Cardiac muscle cell (in vitro differentiated cells and primary cell): Measurements from ENCODE around the gene CPNE6. TPM values are rescaled to one million over a fixed set of nuclear protein-coding genes. Genes with fewer than 3 reads are reported as not detected.

ENCODE experiments used
- DNase-seq, 2 donors: peaks; one replicate each; pipeline versions ENCODE4 v3.0.0 to v3.0.0-alpha.2; 2010 to 2017; ENCODE audit warnings: low read depth in 1 of 2, low spot score in 1 of 2
- H3K27ac ChIP-seq: fragments of 200-600 bp; sonication (generic); 2 replicates; pipeline ENCODE4 v1.5.1; 2016
- H3K27me3 ChIP-seq: fragments of 200-600 bp; sonication (generic); 2 replicates; pipeline ENCODE4 v1.6.0; 2016; ENCODE audit warnings: control low read depth
- H3K36me3 ChIP-seq: fragments of 200-600 bp; sonication (generic); 2 replicates; pipeline ENCODE4 v1.5.1; 2016; ENCODE audit warnings: control low read depth
- H3K4me1 ChIP-seq: fragments of 200-600 bp; sonication (generic); 2 replicates; pipeline ENCODE4 v1.8.1; 2017; ENCODE audit warnings: low read depth, mild to moderate bottlenecking, mixed run types
- H3K4me3 ChIP-seq: fragments of 200-600 bp; sonication (generic); 2 replicates; pipeline ENCODE4 v1.5.1; 2016; ENCODE audit warnings: mild to moderate bottlenecking
- H3K9me3 ChIP-seq: fragments of 200-600 bp; sonication (generic); 2 replicates; pipeline ENCODE4 v1.5.1; 2017; ENCODE audit warnings: low read depth, mild to moderate bottlenecking, control low read depth
- CTCF ChIP-seq: IDR thresholded peaks from 2 replicates; pipeline ENCODE4 v1.5.1; 2012; ENCODE audit warnings: low read depth, mild to moderate bottlenecking, low read length
- polyA plus RNA-seq: library from polyadenylated mRNA; unstranded; fragments of >200 nt; fragmentation: Nextera tagmentation; extraction: Ambion mirVana; gene quantifications from 2 replicates; pipeline ENCODE4 v1.2.1, GENCODE V29; 2016
- total RNA-seq: library from RNA; depleted of rRNA; stranded (reverse); fragments of >200 nt; gene quantifications from 2 replicates; pipeline ENCODE4 v1.2.3, GENCODE V29; 2016

The CPNE6 gene
- total and polyA plus RNA-seq, 2 experiments from 2014 or later: 0.12 to 0.43 TPM

- Histone ChIP-seq H3K27ac (no peak overlapping the region), H3K4me1 (no peaks in the 10 kb centered on the region), H3K4me3 (no peak overlapping the region), H3K9me3 (no peaks in the 10 kb centered on the region), H3K36me3 (no peaks in the 10 kb centered on the region), H3K27me3 (no peaks in the 10 kb centered on the region)
- DNase-seq: no peak
- TF ChIP-seq CTCF: no peak
Measured at GRCh38 chr14:24106672-24107271, 35.4 kb downstream of the CPNE6 start.

- H3K4me3 ChIP-seq: no peak overlapping the region
- H3K36me3 ChIP-seq: no peaks in the 10 kb centered on the region
- H3K27ac ChIP-seq: no peak overlapping the region
- TF ChIP-seq CTCF: no peak
- no peaks in the 10 kb centered on the region for H3K4me1 ChIP-seq
- H3K27me3 ChIP-seq: no peaks in the 10 kb centered on the region
- DNase-seq: no peak
- no peaks in the 10 kb centered on the region for H3K9me3 ChIP-seq
Measured at GRCh38 chr14:24108336-24108874, 37.0 kb downstream of the CPNE6 start.

- DNase-seq: no peak
- Histone ChIP-seq H3K4me1 (no peaks in the 10 kb centered on the region), H3K36me3 (no peaks in the 10 kb centered on the region), H3K9me3 (no peaks in the 10 kb centered on the region), H3K4me3 (no peak overlapping the region), H3K27me3 (no peaks in the 10 kb centered on the region), H3K27ac (no peak overlapping the region)
- TF ChIP-seq CTCF: no peak
Measured at GRCh38 chr14:24110060-24110459, 38.7 kb downstream of the CPNE6 start.

GRCh38 chr14:24110523-24110922, 39.2 kb downstream of the CPNE6 start:
- no peak overlapping the region for H3K27ac ChIP-seq
- no peaks in the 10 kb centered on the region for H3K4me1 ChIP-seq
- H3K9me3 ChIP-seq: no peaks in the 10 kb centered on the region
- TF ChIP-seq CTCF: no peak
- no peak overlapping the region for H3K4me3 ChIP-seq
- H3K27me3 ChIP-seq: no peaks in the 10 kb centered on the region
- H3K36me3 ChIP-seq: no peaks in the 10 kb centered on the region
- no peak for DNase-seq

- H3K27me3 ChIP-seq: no peaks in the 10 kb centered on the region
- peak overlapping the region; percentile 44 for H3K4me3 ChIP-seq
- no peak for TF ChIP-seq CTCF
- no peaks in the 10 kb centered on the region for H3K9me3 ChIP-seq
- no peak for DNase-seq
- peaks cover 12% of the 10 kb centered on the region for H3K36me3 ChIP-seq
- peaks cover 11% of the 10 kb centered on the region for H3K4me1 ChIP-seq
- H3K27ac ChIP-seq: peak overlapping the region; percentile 92
Measured at GRCh38 chr14:24113379-24113800, 42.0 kb downstream of the CPNE6 start.
